Vagina (tissue), 2 donors: ENCODE measurements around the gene FBXO21. TPM values are rescaled to one million over a fixed set of nuclear protein-coding genes. Genes with fewer than 3 reads are reported as not detected.
"Not testable (repeated sequence)": the region's sequence is repeated elsewhere in the genome, so short reads cannot be mapped to it uniquely, and the experiment has no call there.

Source experiments
- DNase-seq, 2 donors: peaks; one replicate each; pipeline ENCODE4 v3.0.0-alpha.2; 2017; ENCODE audit errors: extremely low spot score in 2 of 2
- H3K27ac ChIP-seq: fragments of 200-600 bp; sonication (generic); one replicate; pipeline ENCODE4 v1.5.1; 2019
- H3K27me3 ChIP-seq: fragments of 200-600 bp; sonication (generic); one replicate; pipeline ENCODE4 v1.5.1; 2019
- H3K36me3 ChIP-seq, 2 donors: fragments of 200-600 bp; sonication (generic); one replicate each; pipeline ENCODE4 v1.5.1; 2017 to 2019
- H3K4me1 ChIP-seq: fragments of 200-600 bp; sonication (generic); one replicate; pipeline ENCODE4 v1.5.1; 2019
- H3K4me3 ChIP-seq, 2 donors: fragments of 200-600 bp; sonication (generic); 1 replicate in 1 of 2; 2 replicates in 1 of 2; pipeline ENCODE4 v1.5.1; 2016 to 2019
- H3K9me3 ChIP-seq: fragments of 200-600 bp; sonication (generic); one replicate; pipeline ENCODE4 v1.5.1; 2019
- POLR2A ChIP-seq, 2 donors: fragments of 450-650 bp; IDR thresholded peaks; one replicate each; pipeline ENCODE4 v1.6.1; 2017; ENCODE audit warnings: antibody characterized with exemption in 2 of 2, mild to moderate bottlenecking in 2 of 2, moderate library complexity in 2 of 2
- POLR2AphosphoS5 ChIP-seq, 2 donors: sonication (generic); formaldehyde crosslinking; IDR thresholded peaks; one replicate each; pipeline ENCODE4 v1.9.0; 2017; ENCODE audit warnings: antibody characterized with exemption in 2 of 2, mild to moderate bottlenecking in 2 of 2, low read depth in 1 of 2; ENCODE audit not compliant: insufficient read depth in 1 of 2
- intact Hi-C: fragments of 100-400 bp; cut with DNase I; formaldehyde crosslinking; loops from one replicate; pipeline ENCODE4 v1.15.1; 2023
- total RNA-seq: library from RNA; depleted of rRNA; stranded (reverse); fragments of >200 nt; gene quantifications from one replicate; pipeline ENCODE4 v1.2.3, GENCODE V29; 2016
- TF ChIP-seq, protein P1 (sequence below), 3 experiments: fragments of 450-650 bp in 2 of 3; fragments of 200-600 bp in 1 of 3; sonication (generic) in 1 of 3; IDR thresholded peaks; one replicate each; pipeline ENCODE4 v1.5.1; 2017 to 2019; ENCODE audit warnings: antibody characterized with exemption in 3 of 3, mild to moderate bottlenecking in 2 of 3, moderate library complexity in 2 of 3

Gene FBXO21
- total RNA-seq, 1 donor from 2014 or later: 62.4 TPM

DNA sequence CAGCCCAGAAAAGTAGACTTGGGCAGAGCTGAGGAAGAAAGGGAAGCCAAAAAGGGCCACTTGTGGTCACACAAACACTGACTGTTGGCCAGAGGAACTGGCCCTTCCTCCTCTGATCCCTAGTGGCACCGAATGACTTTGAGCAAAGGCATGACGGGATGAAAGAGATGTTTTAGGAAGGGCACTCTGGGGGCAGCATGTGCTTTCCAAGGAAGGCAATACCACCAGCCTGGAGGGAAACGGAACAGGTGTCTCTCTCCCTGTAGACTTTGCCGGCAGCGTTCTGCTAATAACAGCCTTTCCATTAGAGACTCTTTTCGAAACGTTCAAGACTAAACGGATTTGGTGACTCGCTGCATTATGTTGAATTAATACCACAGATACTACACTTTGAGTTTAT, 12.3 kb upstream of the FBXO21 start:
- H3K27ac ChIP-seq: no peak overlapping the region
- H3K36me3 ChIP-seq: no peaks in the 10 kb centered on the region
- no peak overlapping the region for H3K4me3 ChIP-seq
- no peaks in the 10 kb centered on the region for H3K27me3 ChIP-seq
- H3K4me1 ChIP-seq: no peaks in the 10 kb centered on the region
- TF ChIP-seq POLR2AphosphoS5 (IDR thresholded peaks at IDR 0.05; ENCODE audit: insufficient read depth in 1 of 2, low read depth in 1 of 2) (no peak), POLR2A (IDR thresholded peaks at IDR 0.05) (no peak)
- TF ChIP-seq, protein P1, sequence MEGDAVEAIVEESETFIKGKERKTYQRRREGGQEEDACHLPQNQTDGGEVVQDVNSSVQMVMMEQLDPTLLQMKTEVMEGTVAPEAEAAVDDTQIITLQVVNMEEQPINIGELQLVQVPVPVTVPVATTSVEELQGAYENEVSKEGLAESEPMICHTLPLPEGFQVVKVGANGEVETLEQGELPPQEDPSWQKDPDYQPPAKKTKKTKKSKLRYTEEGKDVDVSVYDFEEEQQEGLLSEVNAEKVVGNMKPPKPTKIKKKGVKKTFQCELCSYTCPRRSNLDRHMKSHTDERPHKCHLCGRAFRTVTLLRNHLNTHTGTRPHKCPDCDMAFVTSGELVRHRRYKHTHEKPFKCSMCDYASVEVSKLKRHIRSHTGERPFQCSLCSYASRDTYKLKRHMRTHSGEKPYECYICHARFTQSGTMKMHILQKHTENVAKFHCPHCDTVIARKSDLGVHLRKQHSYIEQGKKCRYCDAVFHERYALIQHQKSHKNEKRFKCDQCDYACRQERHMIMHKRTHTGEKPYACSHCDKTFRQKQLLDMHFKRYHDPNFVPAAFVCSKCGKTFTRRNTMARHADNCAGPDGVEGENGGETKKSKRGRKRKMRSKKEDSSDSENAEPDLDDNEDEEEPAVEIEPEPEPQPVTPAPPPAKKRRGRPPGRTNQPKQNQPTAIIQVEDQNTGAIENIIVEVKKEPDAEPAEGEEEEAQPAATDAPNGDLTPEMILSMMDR (IDR thresholded peaks at IDR 0.05): no peak
- H3K9me3 ChIP-seq: no peaks in the 10 kb centered on the region
- intact Hi-C loops: no loop called here
- no peak for DNase-seq

DNA sequence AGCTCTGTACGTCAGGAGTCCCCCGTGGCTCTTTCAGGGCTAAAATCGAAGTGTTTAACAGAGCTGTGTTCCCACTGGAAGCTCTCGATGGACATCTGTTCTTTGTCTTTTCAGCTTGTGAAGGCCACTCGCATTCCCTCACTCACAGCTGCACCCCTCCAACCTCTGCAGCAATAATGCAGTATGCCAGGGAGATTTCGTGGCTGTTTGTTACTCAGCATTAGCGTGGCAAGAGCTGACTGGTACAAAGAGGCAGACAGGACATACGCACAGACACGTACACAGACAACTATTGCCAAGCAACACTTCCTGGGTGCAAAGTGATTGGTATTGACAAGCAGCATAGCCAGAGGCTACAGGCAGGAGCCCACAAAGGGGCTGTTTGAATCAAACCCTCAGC, 11.8 kb upstream of the FBXO21 start:
- DNase-seq: no peak
- H3K4me1 ChIP-seq: no peaks in the 10 kb centered on the region
- TF ChIP-seq, protein P1 (IDR thresholded peaks at IDR 0.05): no peak
- no peak for TF ChIP-seq POLR2AphosphoS5 (IDR thresholded peaks at IDR 0.05; ENCODE audit: insufficient read depth in 1 of 2, low read depth in 1 of 2)
- TF ChIP-seq POLR2A (IDR thresholded peaks at IDR 0.05): no peak
- no peaks in the 10 kb centered on the region for H3K36me3 ChIP-seq
- no peaks in the 10 kb centered on the region for H3K27me3 ChIP-seq
- H3K4me3 ChIP-seq: no peak overlapping the region
- H3K27ac ChIP-seq: no peak overlapping the region
- H3K9me3 ChIP-seq: no peaks in the 10 kb centered on the region
- intact Hi-C loops: no loop called here

DNA sequence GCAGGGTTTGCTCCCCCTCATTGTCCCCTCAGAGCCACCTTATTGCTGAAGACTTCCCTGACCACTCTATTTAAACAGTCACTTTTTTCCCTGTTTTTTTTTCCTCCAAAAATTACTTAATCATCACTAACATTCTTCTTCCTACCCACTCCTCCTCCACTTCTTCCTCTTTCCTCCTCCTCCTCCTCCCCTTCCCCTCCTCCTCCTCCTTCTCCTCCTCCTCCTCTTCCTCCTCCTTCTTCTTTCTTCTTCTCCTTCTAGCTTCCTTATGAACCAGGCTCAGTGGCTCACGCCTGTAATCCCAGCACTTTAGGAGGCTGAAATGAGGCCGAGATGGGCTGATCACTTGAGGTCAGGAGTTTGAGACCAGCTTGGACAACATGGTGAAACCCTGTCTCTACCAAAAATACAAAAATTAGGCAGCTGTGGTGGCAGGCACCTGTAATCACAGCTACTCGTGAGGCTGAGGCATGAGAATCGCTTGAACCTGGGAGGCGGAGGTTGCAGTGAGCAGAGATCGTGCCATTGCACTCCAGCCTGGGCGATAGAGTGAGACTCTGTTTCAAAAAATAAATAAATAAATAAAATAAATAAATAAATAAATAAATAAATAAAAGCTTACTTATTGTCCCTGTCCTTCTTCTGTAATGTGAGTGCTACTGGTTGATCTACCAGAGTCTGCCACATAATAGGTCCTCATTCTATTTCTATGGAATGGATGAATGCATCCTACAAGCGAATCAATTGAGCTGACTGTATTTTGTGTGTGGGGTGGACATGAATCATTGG, 9.9 kb upstream of the FBXO21 start:
- intact Hi-C loops, DNase-seq, H3K27me3 ChIP-seq: not testable (repeated sequence)

DNA sequence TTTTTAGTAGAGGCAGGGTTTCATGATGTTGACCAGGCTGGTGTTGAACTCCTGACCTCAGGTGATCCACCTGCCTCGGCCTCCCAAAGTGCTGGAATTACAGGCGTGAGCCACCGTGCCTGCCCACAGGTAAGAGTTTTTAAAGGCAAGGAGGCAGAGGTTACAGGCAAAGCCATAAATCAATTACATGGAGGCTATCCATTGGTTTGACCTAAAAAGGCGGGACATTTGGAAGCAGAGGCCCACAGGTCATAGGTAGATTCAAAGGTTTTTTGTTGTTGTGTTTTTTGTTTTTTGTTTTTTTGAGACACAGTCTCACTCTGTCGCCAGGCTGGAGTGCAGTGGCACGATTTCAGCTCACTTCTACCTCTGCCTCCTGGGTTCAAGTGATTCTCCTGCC, 6.1 kb upstream of the FBXO21 start:
- H3K4me3 ChIP-seq, H3K36me3 ChIP-seq, H3K27me3 ChIP-seq, intact Hi-C loops, H3K27ac ChIP-seq, H3K9me3 ChIP-seq, H3K4me1 ChIP-seq, DNase-seq: not testable (repeated sequence)

More for the DNA sequence above, 9.9 kb upstream of the FBXO21 start:
- H3K4me1 ChIP-seq, H3K4me3 ChIP-seq, H3K9me3 ChIP-seq, H3K36me3 ChIP-seq, H3K27ac ChIP-seq: not testable (repeated sequence)

DNA sequence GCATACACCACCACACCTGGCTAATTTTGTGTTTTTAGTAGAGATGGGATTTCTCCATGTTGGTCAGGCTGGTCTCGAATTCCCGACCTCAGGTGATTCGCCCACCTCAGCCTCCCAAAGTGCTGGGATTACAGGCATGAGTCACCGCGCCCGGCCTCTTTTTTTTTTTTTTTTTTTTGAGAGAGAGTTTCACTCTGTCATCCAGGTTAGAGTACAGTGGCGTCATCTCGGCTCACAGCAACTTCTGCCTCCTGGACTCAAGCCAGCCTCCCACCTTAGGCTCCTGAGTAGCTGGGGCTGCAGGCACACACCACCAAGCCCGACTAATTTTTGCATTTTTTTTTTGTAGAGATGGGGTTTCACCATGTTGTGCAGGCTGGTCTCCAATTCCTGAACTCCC, 4.8 kb upstream of the FBXO21 start:
- peak in 1 of 2 donors; percentile 77 for DNase-seq
- H3K9me3 ChIP-seq, intact Hi-C loops: not testable (repeated sequence)

DNA sequence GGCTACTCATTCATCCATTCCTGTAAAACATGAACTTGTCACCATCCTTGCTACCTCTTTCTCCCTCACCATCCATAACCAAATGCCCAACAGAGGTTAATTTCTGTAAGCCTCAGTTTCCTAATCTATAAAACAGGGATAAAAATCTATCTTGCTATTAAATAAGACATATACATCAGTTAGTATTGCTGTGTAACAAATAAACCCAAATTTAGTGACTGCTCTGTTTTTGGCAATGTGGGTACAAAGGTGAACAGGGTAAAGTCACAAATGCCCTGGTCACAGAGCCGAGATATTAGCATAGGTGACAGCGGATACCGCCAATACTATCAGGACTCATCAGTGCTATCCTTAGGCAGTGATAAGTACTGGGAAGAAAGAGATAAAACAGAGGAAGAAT, 3.6 kb upstream of the FBXO21 start:
- no peak for TF ChIP-seq POLR2A (IDR thresholded peaks at IDR 0.05)
- no peak for TF ChIP-seq POLR2AphosphoS5 (IDR thresholded peaks at IDR 0.05; ENCODE audit: insufficient read depth in 1 of 2, low read depth in 1 of 2)
- TF ChIP-seq, protein P1 (IDR thresholded peaks at IDR 0.05): no peak
- no peaks in the 10 kb centered on the region for H3K9me3 ChIP-seq
- H3K4me3 ChIP-seq: no peak overlapping the region
- DNase-seq: no peak
- peaks cover 13% of the 10 kb centered on the region for H3K4me1 ChIP-seq
- H3K27ac ChIP-seq: no peak overlapping the region
- intact Hi-C loops: no loop called here
- no peaks in the 10 kb centered on the region for H3K27me3 ChIP-seq
- no peaks in the 10 kb centered on the region for H3K36me3 ChIP-seq

More for the DNA sequence above, 4.8 kb upstream of the FBXO21 start:
- not testable (repeated sequence) for H3K27me3 ChIP-seq, H3K4me3 ChIP-seq, H3K36me3 ChIP-seq, H3K4me1 ChIP-seq, H3K27ac ChIP-seq

DNA sequence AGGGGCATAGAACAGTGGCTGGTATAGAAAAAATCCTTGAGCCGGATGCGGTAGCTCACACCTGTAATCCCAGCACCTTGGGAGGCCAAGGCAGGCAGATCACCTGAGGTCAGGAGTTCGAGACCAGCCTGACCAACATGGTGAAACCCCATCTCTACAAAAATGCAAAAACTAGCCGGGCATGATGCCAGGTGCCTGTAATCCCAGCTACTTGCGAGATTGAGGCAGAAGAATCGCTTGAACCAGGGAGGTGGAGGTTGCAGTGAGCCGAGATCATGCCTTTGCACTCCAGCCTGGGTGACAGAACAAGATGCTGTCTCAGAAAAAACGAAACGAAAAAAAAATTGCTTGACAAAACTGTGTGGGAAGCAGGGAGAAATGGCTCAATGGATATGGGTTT, 2.3 kb upstream of the FBXO21 start:
- peak in 1 of 2 donors; percentile 55 for DNase-seq
- H3K4me3 ChIP-seq, H3K9me3 ChIP-seq, H3K36me3 ChIP-seq, H3K27me3 ChIP-seq, intact Hi-C loops, H3K27ac ChIP-seq: not testable (repeated sequence)
- peaks cover 21% of the 10 kb centered on the region for H3K4me1 ChIP-seq
